Uterus (tissue), 2 donors: ENCODE results near the gene AREL1.

ENCODE experiments used
- POLR2A ChIP-seq, 2 donors: fragments of 450-650 bp; IDR thresholded peaks; one replicate each; pipeline ENCODE4 v1.6.1; 2016; ENCODE audit warnings: antibody characterized with exemption in 2 of 2, mild to moderate bottlenecking in 1 of 2, moderate library complexity in 1 of 2
- TF ChIP-seq, protein P1 (sequence below), 4 experiments: fragments of 200-600 bp in 2 of 4; fragments of 450-650 bp in 2 of 4; sonication (generic) in 2 of 4; IDR thresholded peaks; one replicate each; pipeline ENCODE4 v1.5.1; 2016 to 2019; ENCODE audit warnings: antibody characterized with exemption in 4 of 4, mild to moderate bottlenecking in 2 of 4, moderate library complexity in 1 of 4

GRCh38 chr14:74652541-74652940 lies 60.3 kb downstream of the AREL1 start:
- TF ChIP-seq, protein P1, sequence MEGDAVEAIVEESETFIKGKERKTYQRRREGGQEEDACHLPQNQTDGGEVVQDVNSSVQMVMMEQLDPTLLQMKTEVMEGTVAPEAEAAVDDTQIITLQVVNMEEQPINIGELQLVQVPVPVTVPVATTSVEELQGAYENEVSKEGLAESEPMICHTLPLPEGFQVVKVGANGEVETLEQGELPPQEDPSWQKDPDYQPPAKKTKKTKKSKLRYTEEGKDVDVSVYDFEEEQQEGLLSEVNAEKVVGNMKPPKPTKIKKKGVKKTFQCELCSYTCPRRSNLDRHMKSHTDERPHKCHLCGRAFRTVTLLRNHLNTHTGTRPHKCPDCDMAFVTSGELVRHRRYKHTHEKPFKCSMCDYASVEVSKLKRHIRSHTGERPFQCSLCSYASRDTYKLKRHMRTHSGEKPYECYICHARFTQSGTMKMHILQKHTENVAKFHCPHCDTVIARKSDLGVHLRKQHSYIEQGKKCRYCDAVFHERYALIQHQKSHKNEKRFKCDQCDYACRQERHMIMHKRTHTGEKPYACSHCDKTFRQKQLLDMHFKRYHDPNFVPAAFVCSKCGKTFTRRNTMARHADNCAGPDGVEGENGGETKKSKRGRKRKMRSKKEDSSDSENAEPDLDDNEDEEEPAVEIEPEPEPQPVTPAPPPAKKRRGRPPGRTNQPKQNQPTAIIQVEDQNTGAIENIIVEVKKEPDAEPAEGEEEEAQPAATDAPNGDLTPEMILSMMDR (IDR thresholded peaks at IDR 0.05), result no peak
- no peak for TF ChIP-seq POLR2A (IDR thresholded peaks at IDR 0.05)
